ENCODE results near the gene RIN3. TPM values are rescaled to one million over a fixed set of nuclear protein-coding genes. Genes with fewer than 3 reads are reported as not detected.
A peak's percentile ranks its signal among the peaks of the same experiment; 100 is the strongest.

Gene RIN3
- total and polyA plus RNA-seq, 2 experiments from 2014 or later = 1.8 to 7.0 TPM

DNA sequence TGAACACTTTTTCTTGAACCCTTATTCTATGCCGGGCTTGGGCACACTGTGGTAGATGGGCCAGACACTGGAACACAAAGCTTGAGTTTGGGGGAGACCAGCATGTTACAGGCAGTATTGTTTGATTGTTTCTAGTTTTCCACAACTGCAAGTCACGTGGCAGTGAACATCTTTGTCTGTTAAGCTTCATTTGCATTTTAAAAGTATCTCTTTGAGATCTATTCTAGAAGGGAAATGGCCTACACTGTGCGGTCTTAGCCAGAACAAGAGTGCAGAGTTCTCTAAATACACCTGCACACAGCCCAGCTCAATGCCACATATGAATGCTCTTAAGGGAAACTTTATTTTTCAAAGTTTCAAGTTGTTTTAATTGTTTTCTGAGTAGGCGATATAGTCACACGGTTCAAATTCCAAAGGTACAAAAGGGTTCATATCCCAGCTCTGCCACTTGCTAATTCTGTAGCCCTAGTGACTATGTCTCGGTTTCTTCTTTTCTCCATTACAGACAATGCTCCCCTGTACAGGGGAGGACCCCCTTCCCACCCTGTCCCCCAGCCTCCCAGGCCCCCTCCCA, 24.9 kb downstream of the RIN3 start:
- 92 to 95% methylated on average over 6 of the region's 6 CpGs for WGBS, 2 experiments (ENCODE audit: low coverage in 1 of 2, low lambda C conversion rate in 2 of 2, missing lambda C conversion rate in 2 of 2)

DNA sequence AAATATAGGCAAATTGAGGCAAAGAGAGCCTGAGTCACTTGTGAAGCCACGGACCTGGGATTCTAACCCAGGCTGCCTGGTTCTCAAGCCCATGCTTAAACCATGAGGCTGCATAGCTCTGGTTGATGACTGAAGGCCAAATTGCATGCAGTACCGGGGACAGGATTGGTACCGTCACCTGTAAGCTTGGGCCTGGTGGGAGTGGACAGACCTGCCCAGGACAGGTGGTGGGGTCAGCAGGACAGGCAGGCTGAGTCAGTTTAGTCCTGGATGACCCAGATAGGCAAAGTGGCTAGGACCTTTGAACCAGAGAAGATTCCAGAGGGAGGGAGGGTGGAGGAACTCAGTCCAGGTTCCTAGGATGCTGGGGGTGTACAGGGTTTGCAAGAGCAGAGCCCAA, 25.8 kb downstream of the RIN3 start:
- Histone ChIP-seq H4K20me1 (ENCODE audit: insufficient read depth) (no peaks in the 10 kb centered on the region), H3K4me1 (ENCODE audit: insufficient read depth) (peaks cover 32% of the 10 kb centered on the region), H3K27ac (peak overlapping the region; percentile 92), H3K4me2 (ENCODE audit: unreplicated experiment) (no peak overlapping the region), H3K9me3 (ENCODE audit: low read depth) (no peaks in the 10 kb centered on the region), H3K9ac (peak overlapping the region; percentile 71; the same call in 1 of the 2 replicates), H3K4me3 (no peak overlapping the region), H3K36me3 (ENCODE audit: low read depth) (no peaks in the 10 kb centered on the region), H3K27me3 (replicated peaks; ENCODE audit: insufficient read depth) (no peaks in the 10 kb centered on the region), H3K79me2 (ENCODE audit: insufficient read depth) (peaks cover 62% of the 10 kb centered on the region), H2AFZ (no peak overlapping the region), H3K9me2 (ENCODE audit: insufficient read depth) (no peaks in the 10 kb centered on the region), H3F3A (ENCODE audit: insufficient read depth) (peaks cover 34% of the 10 kb centered on the region)
- TF ChIP-seq EZH2phosphoT487 (IDR thresholded peaks at IDR 0.05; ENCODE audit: insufficient read depth, low read depth) (no peak), EZH2 (IDR thresholded peaks at IDR 0.05; ENCODE audit: insufficient read depth, poor library complexity, severe bottlenecking) (no peak)
- in situ Hi-C loops (cut with MboI) = no loop called here
- DNase-seq = peak; percentile 29
- 67 to 71% methylated on average over 3 of the region's 3 CpGs for WGBS, 2 experiments (ENCODE audit: low coverage in 1 of 2, low lambda C conversion rate in 2 of 2, missing lambda C conversion rate in 2 of 2)

More for the DNA sequence above, 24.9 kb downstream of the RIN3 start:
- Histone ChIP-seq H3K4me1 (ENCODE audit: insufficient read depth) (peaks cover 32% of the 10 kb centered on the region), H3K27me3 (replicated peaks; ENCODE audit: insufficient read depth) (no peaks in the 10 kb centered on the region), H3K27ac (no peak overlapping the region), H4K20me1 (ENCODE audit: insufficient read depth) (no peaks in the 10 kb centered on the region), H3K79me2 (ENCODE audit: insufficient read depth) (peaks cover 63% of the 10 kb centered on the region), H3F3A (ENCODE audit: insufficient read depth) (peaks cover 34% of the 10 kb centered on the region), H3K9me3 (ENCODE audit: low read depth) (no peaks in the 10 kb centered on the region), H2AFZ (no peak overlapping the region), H3K4me2 (ENCODE audit: unreplicated experiment) (no peak overlapping the region), H3K9ac (no peak overlapping the region), H3K9me2 (ENCODE audit: insufficient read depth) (no peaks in the 10 kb centered on the region), H3K4me3 (no peak overlapping the region), H3K36me3 (ENCODE audit: low read depth) (no peaks in the 10 kb centered on the region)
- in situ Hi-C loops (cut with MboI) = no loop called here
- no peak for TF ChIP-seq EZH2phosphoT487 (IDR thresholded peaks at IDR 0.05; ENCODE audit: insufficient read depth, low read depth)
- no peak for TF ChIP-seq EZH2 (IDR thresholded peaks at IDR 0.05; ENCODE audit: insufficient read depth, poor library complexity, severe bottlenecking)
- no peak for DNase-seq

DNA sequence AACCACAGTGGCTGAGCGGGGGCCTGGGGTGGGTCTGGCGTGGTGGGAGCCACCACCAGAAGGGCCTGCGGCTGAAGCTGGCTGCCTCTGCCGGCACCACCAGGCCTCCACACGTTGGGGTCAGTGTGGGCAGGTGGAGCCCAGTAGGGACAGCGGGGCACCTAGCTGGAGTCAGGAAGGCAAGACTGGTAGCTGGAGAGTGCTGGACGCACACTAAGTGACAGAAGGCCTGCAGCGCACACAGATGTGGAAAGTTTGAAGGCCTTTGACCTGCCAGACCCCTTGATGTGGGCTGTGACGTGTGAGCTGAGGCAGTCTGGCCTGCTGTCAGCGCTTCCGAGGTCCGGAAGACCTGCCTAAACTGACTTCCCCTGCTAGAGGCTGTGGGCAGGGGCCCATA, 26.3 kb downstream of the RIN3 start:
- H2AFZ ChIP-seq = no peak overlapping the region
- no peaks in the 10 kb centered on the region for H3K36me3 ChIP-seq (ENCODE audit: low read depth)
- no peak for DNase-seq
- H3K9me2 ChIP-seq (ENCODE audit: insufficient read depth) = no peaks in the 10 kb centered on the region
- H3K79me2 ChIP-seq (ENCODE audit: insufficient read depth) = peaks cover 62% of the 10 kb centered on the region
- H3K9me3 ChIP-seq (ENCODE audit: low read depth) = no peaks in the 10 kb centered on the region
- peaks cover 32% of the 10 kb centered on the region for H3K4me1 ChIP-seq (ENCODE audit: insufficient read depth)
- H4K20me1 ChIP-seq (ENCODE audit: insufficient read depth) = no peaks in the 10 kb centered on the region
- peaks cover 34% of the 10 kb centered on the region for H3F3A ChIP-seq (ENCODE audit: insufficient read depth)
- H3K27ac ChIP-seq = peak overlapping the region; percentile 92
- 76 to 89% methylated on average over 10 to 12 of the region's 12 CpGs for WGBS, 2 experiments (ENCODE audit: low coverage in 1 of 2, low lambda C conversion rate in 2 of 2, missing lambda C conversion rate in 2 of 2)
- H3K9ac ChIP-seq = peak overlapping the region; percentile 71
- TF ChIP-seq EZH2 (IDR thresholded peaks at IDR 0.05; ENCODE audit: insufficient read depth, poor library complexity, severe bottlenecking) (no peak), EZH2phosphoT487 (IDR thresholded peaks at IDR 0.05; ENCODE audit: insufficient read depth, low read depth) (no peak)
- H3K4me3 ChIP-seq = no peak overlapping the region
- in situ Hi-C loops (cut with MboI) = no loop called here
- H3K4me2 ChIP-seq (ENCODE audit: unreplicated experiment) = peak overlapping the region; percentile 58
- H3K27me3 ChIP-seq (replicated peaks; ENCODE audit: insufficient read depth) = no peaks in the 10 kb centered on the region

DNA sequence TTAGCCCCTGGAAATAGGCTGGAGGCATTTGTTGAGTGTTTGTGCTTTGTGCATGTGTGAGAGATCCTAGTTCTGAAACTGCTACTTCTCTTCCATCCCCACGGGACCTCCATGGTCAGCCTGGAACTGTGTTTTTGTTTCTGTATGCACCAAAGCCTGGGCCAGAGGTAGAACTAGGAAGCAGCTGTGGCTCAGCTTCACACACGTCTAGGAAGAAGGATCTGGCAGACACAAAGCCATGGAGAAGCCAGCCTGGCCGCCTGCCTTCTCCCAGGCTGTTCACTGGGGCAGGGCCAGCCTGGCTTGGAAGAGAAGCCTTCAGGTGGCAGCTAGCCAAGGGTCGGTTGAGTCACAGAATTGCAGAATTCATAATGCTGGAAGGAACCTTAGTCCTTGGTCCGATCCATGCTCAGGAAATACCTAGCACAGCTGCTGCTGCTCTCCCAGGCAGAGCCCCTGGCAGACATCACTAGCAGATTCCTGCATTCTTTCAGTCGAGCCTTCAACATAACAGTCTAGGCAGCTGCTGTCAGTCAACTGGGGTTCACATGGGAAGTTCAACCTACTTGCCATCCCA, 27.0 kb downstream of the RIN3 start:
- no peaks in the 10 kb centered on the region for H3K36me3 ChIP-seq (ENCODE audit: low read depth)
- H3K79me2 ChIP-seq (ENCODE audit: insufficient read depth) = peaks cover 64% of the 10 kb centered on the region
- no peaks in the 10 kb centered on the region for H3K27me3 ChIP-seq (replicated peaks; ENCODE audit: insufficient read depth)
- peak overlapping the region; percentile 58 for H3K4me2 ChIP-seq (ENCODE audit: unreplicated experiment)
- H3K27ac ChIP-seq = peak overlapping the region; percentile 92
- peaks cover 32% of the 10 kb centered on the region for H3K4me1 ChIP-seq (ENCODE audit: insufficient read depth)
- peaks cover 34% of the 10 kb centered on the region for H3F3A ChIP-seq (ENCODE audit: insufficient read depth)
- H3K4me3 ChIP-seq = 0 out of 2 replicates have a peak overlapping the region, but pooled peaks have one; percentile 13
- no peaks in the 10 kb centered on the region for H4K20me1 ChIP-seq (ENCODE audit: insufficient read depth)
- no peak overlapping the region for H2AFZ ChIP-seq
- H3K9me3 ChIP-seq (ENCODE audit: low read depth) = no peaks in the 10 kb centered on the region
- no peak for TF ChIP-seq EZH2 (IDR thresholded peaks at IDR 0.05; ENCODE audit: insufficient read depth, poor library complexity, severe bottlenecking)
- in situ Hi-C loops (cut with MboI) = no loop called here
- H3K9me2 ChIP-seq (ENCODE audit: insufficient read depth) = no peaks in the 10 kb centered on the region
- DNase-seq = peak; percentile 99
- WGBS, 2 experiments (ENCODE audit: low coverage in 1 of 2, low lambda C conversion rate in 2 of 2, missing lambda C conversion rate in 2 of 2) = 0 to 1% methylated on average over 6 of the region's 6 CpGs
- H3K9ac ChIP-seq = peak overlapping the region; percentile 71
